ENCODE results near the gene NPNT.
A peak's percentile ranks its signal among the peaks of the same experiment; 100 is the strongest.
"Not testable (repeated sequence)": the region's sequence is repeated elsewhere in the genome, so short reads cannot be mapped to it uniquely, and the experiment has no call there.

NPNT gene

DNA sequence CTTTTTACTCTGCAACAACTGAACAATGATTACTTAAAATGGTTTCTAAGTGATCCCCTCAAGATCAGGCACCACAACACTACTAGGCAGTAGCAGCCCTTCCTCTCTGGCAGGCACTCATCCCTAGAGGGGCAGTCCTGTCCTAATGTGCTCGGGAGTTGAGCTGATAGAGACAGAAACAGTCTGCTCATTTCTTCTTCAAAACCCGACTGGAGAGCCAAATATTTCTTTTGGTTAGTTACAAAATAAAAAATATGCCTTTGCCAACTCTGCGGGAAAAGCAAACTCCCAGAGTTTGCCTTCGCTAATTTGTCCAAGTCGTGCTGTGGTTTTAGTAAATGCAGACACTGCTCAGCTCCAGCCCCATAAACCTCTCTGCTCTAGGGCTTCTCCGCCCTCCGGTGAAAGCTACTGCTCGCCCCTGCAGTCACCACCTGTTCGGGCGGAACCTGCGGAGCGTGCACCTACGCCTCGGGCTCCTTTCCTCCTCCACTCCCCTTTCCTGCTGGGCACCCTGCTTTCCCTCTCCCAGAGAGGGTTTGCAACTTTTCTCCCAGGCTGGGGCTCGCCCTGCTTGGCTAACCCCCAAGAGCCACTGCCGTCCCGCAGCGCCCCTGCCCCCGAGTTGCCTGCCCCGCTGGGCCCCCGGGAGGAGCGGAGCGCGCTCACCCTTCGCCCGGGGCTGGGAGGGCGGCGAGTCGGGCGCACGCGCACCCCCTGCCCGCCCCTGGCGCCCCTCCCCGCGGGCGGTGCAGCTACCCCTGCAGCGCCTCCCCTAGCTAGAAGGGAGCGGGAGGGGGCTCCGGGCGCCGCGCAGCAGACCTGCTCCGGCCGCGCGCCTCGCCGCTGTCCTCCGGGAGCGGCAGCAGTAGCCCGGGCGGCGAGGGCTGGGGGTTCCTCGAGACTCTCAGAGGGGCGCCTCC, at the start of gene NPNT:
Gene NPNT, plus strand, starts transcription at position 812 of the 923 bp plus-strand sequence. CDS start 182 bp downstream, outside the sequence.
- DNase-seq, result no peak

DNA sequence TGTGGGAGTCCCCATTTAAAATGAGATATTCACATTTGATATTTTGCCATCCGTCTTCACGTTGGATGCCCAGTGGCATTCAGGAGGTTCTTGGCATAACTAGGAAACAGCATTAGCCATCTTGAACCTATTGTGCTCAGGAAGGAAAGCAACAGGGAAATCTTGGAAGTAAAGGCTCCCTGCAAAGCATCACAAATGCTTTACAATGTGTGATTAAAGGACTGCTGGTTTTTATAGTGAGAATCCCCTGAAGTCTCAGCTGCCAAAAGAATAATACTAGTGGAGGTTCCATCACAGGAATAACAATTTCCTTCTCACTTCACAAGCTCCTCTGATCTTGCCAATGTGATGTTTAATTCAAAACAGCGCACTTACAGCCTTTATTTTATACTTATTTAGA, 49.7 kb upstream of the NPNT start:
- no peak for DNase-seq

- not testable (repeated sequence) for DNase-seq
Observed at GRCh38 chr4:105848359-105848758, 46.9 kb upstream of the NPNT start.

- DNase-seq, result no peak
Observed at GRCh38 chr4:105851196-105851595, 44.1 kb upstream of the NPNT start.

DNA sequence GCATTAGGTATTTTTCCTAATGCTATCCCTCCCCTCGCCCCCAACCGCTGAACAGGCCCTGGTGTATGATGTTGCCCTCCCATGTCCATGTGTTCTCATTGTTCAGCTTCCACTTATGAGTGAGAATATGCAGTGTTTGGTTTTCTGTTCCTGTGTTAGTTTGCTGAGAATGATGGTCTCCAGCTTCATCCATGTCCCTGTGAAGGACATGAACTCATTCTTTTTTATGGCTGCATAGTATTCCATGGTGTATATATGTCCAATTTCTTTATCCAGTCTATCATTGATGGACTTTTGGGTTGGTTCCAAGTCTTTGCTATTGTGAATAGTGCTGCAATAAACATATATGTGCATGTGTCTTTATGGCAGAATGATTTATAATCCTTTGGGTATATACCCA, 43.0 kb upstream of the NPNT start:
- DNase-seq, result not testable (repeated sequence)

DNA sequence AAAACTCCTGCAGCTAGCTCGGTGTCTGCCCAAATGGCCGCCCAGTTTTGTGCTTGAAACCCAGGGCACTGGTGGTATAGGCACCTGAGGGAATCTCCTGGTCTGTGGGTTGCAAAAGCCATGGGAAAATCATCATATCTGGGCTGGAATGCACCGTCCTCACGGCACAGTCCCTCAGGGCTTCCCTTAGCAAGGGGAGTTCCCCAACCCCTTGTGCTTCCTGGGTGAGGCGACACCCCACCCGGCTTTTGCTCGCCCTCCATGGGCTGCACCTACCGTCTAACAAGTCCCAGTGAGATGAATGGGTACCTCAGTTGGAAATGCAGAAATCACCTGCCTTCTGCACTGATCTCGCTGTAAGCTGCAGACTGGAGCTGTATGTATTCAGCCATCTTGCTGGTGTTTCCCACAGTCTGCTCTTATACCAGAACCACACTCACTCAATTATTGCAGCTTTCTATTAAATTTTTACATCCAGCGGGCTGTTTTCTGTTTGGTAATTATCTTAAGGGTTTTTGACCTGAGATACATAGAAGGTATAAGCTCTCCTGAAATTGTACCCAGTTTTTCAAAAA, 36.7 kb upstream of the NPNT start:
- DNase-seq, result no peak

DNA sequence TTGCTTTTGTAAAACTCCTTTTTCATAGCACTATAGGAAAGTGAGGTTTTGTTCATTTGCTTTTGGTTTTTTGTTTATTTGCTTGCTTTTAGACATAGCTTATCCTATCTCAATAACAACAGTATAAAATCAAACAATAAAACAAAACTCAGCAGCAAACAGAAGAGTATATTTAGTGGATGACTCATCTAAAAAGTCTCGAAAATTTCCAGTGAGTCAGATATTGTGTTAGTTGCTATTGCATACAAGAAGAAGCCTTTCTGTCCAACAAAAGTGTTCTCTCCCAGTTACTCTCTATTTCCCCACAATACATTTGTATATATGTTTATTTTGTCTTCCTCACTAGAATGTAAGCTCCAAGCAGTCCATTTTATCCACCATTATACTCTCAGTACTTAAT, 36.0 kb upstream of the NPNT start:
- DNase-seq, result no peak

DNA sequence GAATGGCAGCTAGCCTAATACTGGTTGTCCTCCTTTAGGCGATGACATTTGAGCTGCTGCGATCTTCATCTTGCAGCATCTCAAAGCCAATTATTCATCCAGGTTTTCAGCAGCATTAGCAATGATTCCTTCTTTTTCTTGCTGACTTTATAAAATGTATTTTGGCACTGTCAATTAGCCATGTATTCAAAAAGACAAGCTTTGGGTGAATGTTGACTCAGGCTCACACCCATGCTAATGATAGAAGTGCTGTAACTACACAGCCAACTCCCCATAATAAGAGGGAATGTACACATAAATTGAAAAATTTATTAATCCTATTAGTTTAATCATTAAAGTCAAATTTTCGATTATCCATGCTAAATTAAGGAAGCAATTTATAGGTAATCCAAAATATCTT, 24.3 kb upstream of the NPNT start:
- no peak for DNase-seq

GRCh38 chr4:105871997-105872396, 23.3 kb upstream of the NPNT start:
- DNase-seq, result no peak

GRCh38 chr4:105875233-105875632, 20.0 kb upstream of the NPNT start:
- no peak for DNase-seq

GRCh38 chr4:105878668-105879067, 16.6 kb upstream of the NPNT start:
- DNase-seq, result no peak

DNA sequence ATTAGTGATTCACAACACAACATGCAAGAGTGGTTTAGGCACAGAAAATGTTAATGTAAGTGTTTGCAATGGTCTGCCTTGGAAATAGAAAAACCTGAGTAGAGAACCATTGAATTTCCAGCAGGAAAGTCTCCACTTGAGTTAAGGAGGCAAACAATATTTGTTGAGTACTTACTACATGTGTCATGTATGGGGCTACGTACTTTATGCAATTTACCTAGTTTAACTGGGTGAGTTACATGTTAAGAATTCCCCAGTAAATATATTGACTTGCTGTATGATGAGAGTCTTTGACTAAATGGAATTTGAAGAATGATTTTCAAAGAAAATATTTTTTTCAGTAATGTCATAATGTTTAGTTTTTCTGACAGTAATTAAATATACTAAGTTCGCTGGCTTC, 7.8 kb upstream of the NPNT start:
- DNase-seq, result no peak

GRCh38 chr4:105895583-105896460, 551 bp downstream of the NPNT start:
- DNase-seq, result peak; percentile 20

DNA sequence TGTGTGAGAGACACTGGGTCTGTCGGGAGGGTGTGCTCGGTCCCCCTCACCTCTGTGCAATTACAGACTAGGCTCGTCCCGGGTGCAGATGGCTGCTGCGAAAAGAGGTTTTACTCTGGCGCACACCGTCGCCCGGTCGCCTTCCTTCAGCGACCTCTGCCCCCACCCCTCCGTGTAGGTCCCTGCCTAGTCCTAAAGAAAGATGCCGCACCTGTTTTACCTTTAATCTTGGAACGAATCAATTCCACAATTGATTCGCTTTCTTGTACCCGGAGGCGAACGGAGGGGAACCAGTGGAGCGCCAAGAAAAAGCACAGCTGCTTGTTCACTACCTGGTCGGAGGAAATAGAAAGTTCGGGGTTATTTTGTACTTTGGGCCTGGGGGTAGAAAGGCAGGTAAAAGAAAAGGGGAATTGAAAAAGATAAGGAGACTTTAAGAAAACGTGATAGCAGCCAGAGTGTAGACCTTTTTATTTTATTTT, 1.2 kb downstream of the NPNT start:
- no peak for DNase-seq

DNA sequence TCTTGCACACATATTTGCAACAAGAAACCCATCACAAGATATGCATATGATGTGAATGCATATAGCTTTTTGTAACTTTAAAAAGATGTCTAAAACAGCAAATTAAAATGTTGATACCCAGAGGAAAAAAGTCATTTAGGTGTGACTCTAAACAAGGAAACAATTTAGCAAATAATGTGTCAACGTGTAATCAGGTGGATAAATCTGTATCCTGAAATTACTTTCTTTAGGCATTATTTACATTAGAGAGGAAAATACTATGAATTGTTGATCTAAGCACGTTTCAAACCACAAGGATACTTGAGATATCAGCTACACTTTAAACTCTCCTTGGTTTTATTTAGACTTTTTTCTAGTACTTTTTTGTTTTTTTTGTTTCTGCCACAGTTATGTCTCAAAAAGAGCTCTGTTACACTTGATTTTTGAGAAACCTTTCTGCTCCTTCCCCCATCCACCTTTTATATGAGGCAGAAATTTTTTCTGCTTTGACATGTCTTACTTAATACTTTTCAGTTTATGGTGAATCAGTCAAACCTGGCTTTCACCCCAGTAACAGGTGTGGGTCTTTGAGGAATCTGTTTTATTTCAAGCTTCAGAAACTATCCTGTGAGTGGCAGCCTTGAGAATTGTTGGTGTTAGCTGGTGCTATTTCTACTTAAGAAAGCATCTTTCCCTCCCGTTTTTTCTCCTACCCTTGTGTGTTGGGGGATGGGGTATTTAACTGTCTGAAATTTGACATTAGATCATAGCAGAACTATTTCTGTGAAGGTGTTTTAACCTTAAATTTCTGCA, 1.9 kb downstream of the NPNT start:
- no peak for DNase-seq

DNA sequence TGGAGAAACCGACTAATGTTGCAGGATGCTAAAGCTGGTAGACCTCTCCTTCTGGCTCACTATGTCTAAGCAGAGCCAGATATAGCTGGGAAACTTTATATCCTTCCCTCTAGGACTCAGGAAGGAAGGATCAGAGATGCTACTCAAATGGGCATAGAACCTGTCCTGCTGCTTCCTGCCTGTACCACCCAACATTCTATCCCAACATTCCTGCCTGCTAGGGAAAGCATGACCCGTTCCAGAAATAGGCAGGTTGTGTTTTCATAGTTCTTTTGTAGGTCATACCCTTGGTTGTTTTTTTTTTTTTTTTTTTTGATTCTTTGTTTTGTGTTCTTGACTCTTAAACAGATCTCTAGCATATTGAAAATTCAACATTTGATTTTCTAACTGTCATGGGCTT, 5.3 kb downstream of the NPNT start:
- no peak for DNase-seq

DNA sequence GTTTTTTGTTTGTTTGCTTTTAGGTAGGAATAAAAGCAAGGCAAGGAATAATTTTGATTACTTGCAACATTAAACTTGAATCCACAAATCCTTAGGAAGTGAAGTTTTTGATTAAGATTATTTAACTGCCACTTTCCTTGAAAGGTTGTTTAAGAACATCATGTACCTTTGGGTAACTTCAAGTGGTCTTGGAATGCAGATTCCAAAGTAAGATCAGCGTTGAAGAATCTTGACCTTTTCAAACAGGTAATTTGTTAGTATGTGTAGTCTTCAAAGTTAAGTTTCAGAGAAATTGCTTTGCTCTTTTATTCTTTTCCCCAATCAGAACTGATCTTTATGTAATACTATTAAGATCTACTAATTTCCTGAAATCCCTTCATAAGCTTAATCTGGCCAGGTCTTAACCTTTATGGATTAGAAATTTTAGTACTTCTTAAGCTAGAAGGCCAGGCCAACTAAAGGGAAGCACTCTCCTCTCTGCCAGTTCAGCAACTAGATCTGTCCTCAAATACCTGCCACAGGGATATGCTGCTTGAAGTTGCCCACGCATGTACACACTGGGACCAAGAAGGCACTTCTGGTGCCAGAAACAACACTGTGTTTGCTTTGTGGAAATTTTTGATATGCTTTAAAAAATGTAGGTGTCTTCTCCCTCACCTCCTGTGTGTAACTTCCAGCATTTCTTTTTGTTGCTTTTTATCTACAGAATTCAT, 7.4 kb downstream of the NPNT start:
- no peak for DNase-seq

- DNase-seq, result no peak
Observed at GRCh38 chr4:105909787-105910281, 14.6 kb downstream of the NPNT start.

GRCh38 chr4:105911426-105911825, 16.2 kb downstream of the NPNT start:
- DNase-seq, result no peak

DNA sequence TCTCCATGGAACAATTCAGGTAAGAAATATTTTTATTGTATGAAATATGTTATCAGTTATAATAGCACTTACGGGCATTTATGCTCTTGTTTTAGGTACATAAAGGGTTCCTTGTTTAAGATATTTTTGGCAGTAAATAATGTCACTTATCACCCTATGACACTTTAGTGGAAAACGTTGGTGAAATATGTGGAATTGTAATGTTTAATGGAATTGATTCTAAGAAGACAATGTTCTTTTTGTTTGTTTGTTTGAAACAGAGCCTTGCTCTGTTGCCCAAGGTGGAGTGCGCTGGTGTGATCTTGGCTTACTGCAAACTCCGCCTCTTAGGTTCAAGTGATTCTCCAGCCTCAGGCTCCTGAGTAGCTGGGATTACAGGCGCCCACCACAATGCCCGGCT, 17.4 kb downstream of the NPNT start:
- no peak for DNase-seq

- no peak for DNase-seq
Observed at GRCh38 chr4:105917171-105917685, 22.0 kb downstream of the NPNT start.

Data from activated CD4-positive, alpha-beta T cell treated with anti-CD3 and anti-CD28 coated beads for 48 hours (primary cell).